DOHH2 (cell line): ENCODE measurements around the gene DPP10.

ENCODE experiments used
- H3F3A ChIP-seq: fragments of 200-600 bp; sonication (generic), shearing (Covaris generic); 2 replicates; pipeline ENCODE4 v1.6.0; 2016; ENCODE audit warnings: antibody characterized with exemption, mild to moderate bottlenecking; ENCODE audit not compliant: control insufficient read depth, insufficient read depth
- H3K27ac ChIP-seq: fragments of 200-600 bp; sonication (generic); 2 replicates; pipeline ENCODE4 v1.5.1; 2014; ENCODE audit warnings: low read depth, mild to moderate bottlenecking, low read length, moderate library complexity
- H3K27me3 ChIP-seq: fragments of 200-600 bp; sonication (generic); 2 replicates; pipeline ENCODE4 v1.6.1; 2014; ENCODE audit warnings: mild to moderate bottlenecking, low read length, mixed read lengths; ENCODE audit not compliant: control insufficient read depth
- H3K36me3 ChIP-seq: fragments of 200-600 bp; sonication (generic); 2 replicates; pipeline ENCODE4 v1.6.1; 2014; ENCODE audit warnings: mild to moderate bottlenecking, low read length, moderate library complexity, mixed read lengths; ENCODE audit not compliant: control insufficient read depth
- H3K4me1 ChIP-seq: fragments of 200-600 bp; sonication (generic); 2 replicates; pipeline ENCODE4 v1.6.1; 2014; ENCODE audit warnings: mild to moderate bottlenecking, low read length, mixed read lengths; ENCODE audit not compliant: control insufficient read depth
- H3K4me2 ChIP-seq: fragments of 200-600 bp; sonication (generic); 2 replicates; pipeline ENCODE4 v1.6.0; 2014; ENCODE audit warnings: mild to moderate bottlenecking, low read length, moderate library complexity
- H3K4me3 ChIP-seq: fragments of 200-600 bp; sonication (generic); 2 replicates; pipeline ENCODE4 v1.5.1; 2014; ENCODE audit warnings: mild to moderate bottlenecking, low read length, mixed read lengths
- H3K79me2 ChIP-seq: fragments of 200-600 bp; sonication (generic); 2 replicates; pipeline ENCODE4 v1.6.1; 2014; ENCODE audit warnings: mild to moderate bottlenecking, low read length, mixed read lengths; ENCODE audit not compliant: control insufficient read depth
- H3K9me2 ChIP-seq: fragments of 200-600 bp; sonication (generic); replicated peaks from 2 replicates; pipeline ENCODE4 v1.6.1; 2014; ENCODE audit warnings: mild to moderate bottlenecking, low read length, mixed read lengths; ENCODE audit not compliant: control insufficient read depth
- H3K9me3 ChIP-seq: fragments of 200-600 bp; sonication (generic); 2 replicates; pipeline ENCODE4 v1.6.1; 2014; ENCODE audit warnings: antibody characterized with exemption, low read length, mixed read lengths; ENCODE audit not compliant: control insufficient read depth, insufficient read depth
- H4K20me1 ChIP-seq: fragments of 200-600 bp; sonication (generic); 2 replicates; pipeline ENCODE4 v1.6.0; 2014; ENCODE audit warnings: low read depth, mild to moderate bottlenecking, antibody characterized with exemption, low read length, moderate library complexity; ENCODE audit not compliant: control insufficient read depth, insufficient read depth
- EZH2phosphoT487 ChIP-seq: fragments of 200-600 bp; sonication (generic); IDR thresholded peaks from 2 replicates; pipeline ENCODE4 v1.6.1; 2017; ENCODE audit warnings: borderline replicate concordance, mild to moderate bottlenecking, antibody characterized with exemption, low read length, moderate library complexity, mixed read lengths
- TF ChIP-seq, protein P1 (sequence below): fragments of 200-600 bp; sonication (generic); IDR thresholded peaks from one replicate; pipeline ENCODE4 v1.5.1; 2014; ENCODE audit warnings: antibody characterized with exemption, mild to moderate bottlenecking, low read depth, low read length; ENCODE audit not compliant: poor library complexity, severe bottlenecking

DPP10 gene

DNA sequence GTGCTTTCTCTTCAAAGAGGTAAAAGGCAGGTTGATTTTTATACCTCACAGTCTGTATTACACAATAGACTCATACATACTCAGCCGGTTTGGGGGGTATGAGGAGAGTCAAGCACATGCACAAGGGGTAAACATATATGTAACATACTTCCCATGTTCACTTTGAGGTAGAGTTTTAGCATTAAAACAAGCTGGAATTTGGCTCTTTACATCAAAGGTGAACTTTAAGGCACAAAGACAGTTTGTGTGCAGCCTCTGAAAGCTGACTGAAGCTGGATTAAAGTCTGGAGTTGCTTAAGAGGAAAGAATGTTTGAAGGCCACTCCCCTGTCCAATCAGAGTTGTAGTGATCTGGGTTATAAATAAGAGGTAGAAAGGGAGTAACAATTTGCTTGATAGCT lies 282.0 kb downstream of the DPP10 start:
- no peak overlapping the region for H3K4me2 ChIP-seq
- no peaks in the 10 kb centered on the region for H3K9me2 ChIP-seq
- no peaks in the 10 kb centered on the region for H3K36me3 ChIP-seq
- no peak overlapping the region for H3K27ac ChIP-seq
- H3K27me3 ChIP-seq, result no peaks in the 10 kb centered on the region
- H3K4me1 ChIP-seq, result no peaks in the 10 kb centered on the region
- H3K4me3 ChIP-seq, result no peak overlapping the region
- no peaks in the 10 kb centered on the region for H4K20me1 ChIP-seq
- no peak for TF ChIP-seq EZH2phosphoT487
- TF ChIP-seq, protein P1, sequence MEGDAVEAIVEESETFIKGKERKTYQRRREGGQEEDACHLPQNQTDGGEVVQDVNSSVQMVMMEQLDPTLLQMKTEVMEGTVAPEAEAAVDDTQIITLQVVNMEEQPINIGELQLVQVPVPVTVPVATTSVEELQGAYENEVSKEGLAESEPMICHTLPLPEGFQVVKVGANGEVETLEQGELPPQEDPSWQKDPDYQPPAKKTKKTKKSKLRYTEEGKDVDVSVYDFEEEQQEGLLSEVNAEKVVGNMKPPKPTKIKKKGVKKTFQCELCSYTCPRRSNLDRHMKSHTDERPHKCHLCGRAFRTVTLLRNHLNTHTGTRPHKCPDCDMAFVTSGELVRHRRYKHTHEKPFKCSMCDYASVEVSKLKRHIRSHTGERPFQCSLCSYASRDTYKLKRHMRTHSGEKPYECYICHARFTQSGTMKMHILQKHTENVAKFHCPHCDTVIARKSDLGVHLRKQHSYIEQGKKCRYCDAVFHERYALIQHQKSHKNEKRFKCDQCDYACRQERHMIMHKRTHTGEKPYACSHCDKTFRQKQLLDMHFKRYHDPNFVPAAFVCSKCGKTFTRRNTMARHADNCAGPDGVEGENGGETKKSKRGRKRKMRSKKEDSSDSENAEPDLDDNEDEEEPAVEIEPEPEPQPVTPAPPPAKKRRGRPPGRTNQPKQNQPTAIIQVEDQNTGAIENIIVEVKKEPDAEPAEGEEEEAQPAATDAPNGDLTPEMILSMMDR, result no peak
- H3F3A ChIP-seq, result no peaks in the 10 kb centered on the region
- no peaks in the 10 kb centered on the region for H3K9me3 ChIP-seq
- no peaks in the 10 kb centered on the region for H3K79me2 ChIP-seq

DNA sequence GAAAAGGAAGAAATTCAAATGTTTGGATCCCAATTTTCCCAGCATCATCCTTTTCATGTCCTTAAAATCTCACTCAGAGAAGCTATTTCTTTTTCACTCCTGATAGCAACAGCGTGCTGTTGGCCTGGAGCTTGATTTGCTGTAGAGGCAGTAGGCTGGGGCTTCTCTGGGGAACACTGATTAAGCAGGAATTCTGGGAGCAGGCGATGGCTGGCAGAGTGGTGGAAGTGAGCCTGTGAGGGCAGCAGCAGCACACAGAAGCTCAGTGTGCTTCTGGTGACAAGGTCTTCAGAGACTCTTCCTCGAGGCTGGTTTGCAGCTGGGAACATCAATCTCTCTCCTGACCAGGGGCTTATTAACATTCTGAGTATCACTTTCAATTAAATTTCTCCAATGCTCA lies 284.6 kb downstream of the DPP10 start:
- Histone ChIP-seq H4K20me1 (no peaks in the 10 kb centered on the region), H3K27me3 (no peaks in the 10 kb centered on the region), H3K27ac (no peak overlapping the region), H3K4me2 (no peak overlapping the region), H3K79me2 (no peaks in the 10 kb centered on the region), H3K9me2 (no peaks in the 10 kb centered on the region), H3K4me3 (no peak overlapping the region), H3K9me3 (no peaks in the 10 kb centered on the region), H3K4me1 (no peaks in the 10 kb centered on the region), H3F3A (no peaks in the 10 kb centered on the region), H3K36me3 (no peaks in the 10 kb centered on the region)
- TF ChIP-seq EZH2phosphoT487, result no peak
- TF ChIP-seq, protein P1, result no peak

DNA sequence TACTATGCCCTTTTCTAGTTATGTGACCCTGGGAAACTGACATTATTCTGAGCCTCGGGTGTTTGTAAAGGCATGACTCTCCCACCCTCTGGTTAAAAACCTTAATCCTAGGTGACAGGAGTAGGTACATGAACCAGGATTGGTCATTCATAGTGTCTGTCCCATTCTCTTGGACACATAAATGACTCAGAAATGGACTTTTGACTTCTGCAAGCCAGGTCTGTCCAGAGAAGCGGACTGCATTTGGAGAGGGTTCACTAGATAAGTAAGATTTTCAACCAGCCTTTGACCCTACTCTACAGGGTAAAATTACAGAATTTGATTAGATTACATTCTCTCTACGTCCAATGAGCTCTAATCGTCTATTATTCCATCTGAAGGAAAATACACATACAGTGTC lies 285.9 kb downstream of the DPP10 start:
- no peaks in the 10 kb centered on the region for H3F3A ChIP-seq
- H3K27ac ChIP-seq, result no peak overlapping the region
- TF ChIP-seq, protein P1, result no peak
- no peak for TF ChIP-seq EZH2phosphoT487
- H4K20me1 ChIP-seq, result no peaks in the 10 kb centered on the region
- H3K27me3 ChIP-seq, result no peaks in the 10 kb centered on the region
- no peaks in the 10 kb centered on the region for H3K9me3 ChIP-seq
- no peak overlapping the region for H3K4me2 ChIP-seq
- no peak overlapping the region for H3K4me3 ChIP-seq
- no peaks in the 10 kb centered on the region for H3K79me2 ChIP-seq
- H3K4me1 ChIP-seq, result no peaks in the 10 kb centered on the region
- H3K36me3 ChIP-seq, result no peaks in the 10 kb centered on the region
- H3K9me2 ChIP-seq, result no peaks in the 10 kb centered on the region

DNA sequence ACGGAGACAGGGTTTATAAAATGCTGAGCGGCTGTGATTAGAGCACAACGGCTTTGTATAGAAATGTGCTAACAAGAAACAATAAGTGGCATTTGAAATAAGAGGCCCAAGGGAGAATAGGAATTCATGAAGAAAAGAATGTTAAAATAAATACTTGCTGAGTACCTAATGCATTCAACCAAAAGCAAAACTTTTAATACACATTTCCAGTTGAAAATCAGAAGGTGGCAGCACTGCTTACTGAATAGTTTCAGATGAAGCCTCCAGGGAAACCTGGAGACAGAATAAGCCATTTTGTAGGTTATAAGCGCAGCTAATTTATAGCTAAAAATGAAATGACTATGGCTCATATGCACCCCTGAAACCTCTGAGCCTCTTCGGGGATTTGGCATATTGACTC lies 286.6 kb downstream of the DPP10 start:
- H3K4me2 ChIP-seq, result no peak overlapping the region
- no peaks in the 10 kb centered on the region for H3K27me3 ChIP-seq
- H3K27ac ChIP-seq, result no peak overlapping the region
- TF ChIP-seq, protein P1, result peak; percentile 29
- no peak for TF ChIP-seq EZH2phosphoT487
- H3K79me2 ChIP-seq, result no peaks in the 10 kb centered on the region
- H3K4me3 ChIP-seq, result no peak overlapping the region
- no peaks in the 10 kb centered on the region for H3K4me1 ChIP-seq
- H3K9me3 ChIP-seq, result no peaks in the 10 kb centered on the region
- H3K9me2 ChIP-seq, result no peaks in the 10 kb centered on the region
- no peaks in the 10 kb centered on the region for H4K20me1 ChIP-seq
- H3F3A ChIP-seq, result no peaks in the 10 kb centered on the region
- no peaks in the 10 kb centered on the region for H3K36me3 ChIP-seq
